ENCODE data around the gene PLLP. TPM values are rescaled to one million over a fixed set of nuclear protein-coding genes. Genes with fewer than 3 reads are reported as not detected.
A peak's percentile ranks its signal among the peaks of the same experiment; 100 is the strongest.

Gene PLLP
- polyA plus RNA-seq, 3 donors from 2014 or later, result 0.21 to 0.57 (median 0.33) TPM

- H3K27me3 Mint-ChIP-seq (ENCODE audit: low read depth in 3 of 3), result peaks cover 1 to 9% (median 4%) of the 10 kb centered on the region in 3 donors
- H3K9me3 Mint-ChIP-seq, result no peaks in the 10 kb centered on the region
- peak overlapping the region; percentile 26 to 90 (median 86) for H3K27ac Mint-ChIP-seq
- peaks cover 4 to 10% (median 7%) of the 10 kb centered on the region in 3 donors for H3K36me3 Mint-ChIP-seq
- peak in 1 of 3 donors; percentile 2 for DNase-seq
- peaks cover 20% of the 10 kb centered on the region in 2 donors for H3K4me1 Mint-ChIP-seq
- peak overlapping the region; percentile 76 to 97 (median 83) for H3K4me3 Mint-ChIP-seq
Observed at GRCh38 chr16:57245472-57246113, 38.9 kb downstream of the PLLP start.

DNA sequence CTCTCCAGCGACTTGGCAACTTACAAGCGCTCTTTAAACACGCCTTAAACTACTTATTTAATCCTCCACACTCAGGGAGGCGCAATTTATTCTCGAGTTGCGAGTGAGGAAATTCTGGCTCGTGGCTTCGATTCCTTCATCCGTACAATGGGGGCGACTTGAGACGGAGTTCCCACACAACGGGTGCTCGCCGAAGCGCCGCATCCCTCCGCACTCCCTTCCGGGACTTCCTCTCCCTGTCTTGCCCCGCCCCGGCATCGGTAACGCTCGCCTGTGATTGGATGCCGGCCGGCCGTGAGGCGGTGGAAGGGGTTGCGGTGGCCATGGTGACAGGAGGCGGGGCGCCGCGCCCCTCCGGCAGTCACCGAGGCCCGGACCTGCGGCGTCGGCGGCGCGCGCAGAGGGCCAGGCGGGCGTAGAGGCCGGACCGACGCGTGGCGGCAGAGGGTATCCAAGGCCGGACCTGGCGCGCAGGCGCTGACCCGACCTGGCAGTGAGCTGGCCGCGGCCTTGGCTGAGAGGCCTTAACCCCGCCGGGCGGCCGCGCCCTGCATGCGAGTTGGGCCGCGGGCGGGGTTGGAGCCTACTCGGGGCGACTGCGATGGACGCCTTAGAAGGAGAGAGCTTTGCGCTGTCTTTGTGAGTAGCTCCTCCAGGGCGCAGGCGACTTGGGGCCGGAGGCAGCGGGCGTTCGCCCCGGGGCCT lies 39.6 kb downstream of the PLLP start, which contains the start of gene ARL2BP:
TSS of gene ARL2BP (plus strand) at position 493 of the 705 bp plus-strand sequence. CDS start at position 602, 109 bp downstream.
- peak; percentile 95 to 97 (median 96) for DNase-seq
- peaks cover 1 to 9% (median 4%) of the 10 kb centered on the region in 3 donors for H3K27me3 Mint-ChIP-seq (ENCODE audit: low read depth in 3 of 3)
- peak within 1 kb of the TSS; percentile 95 to 98 (median 98) for H3K27ac Mint-ChIP-seq
- peak within 1 kb of the TSS; percentile 95 to 98 (median 97) for H3K4me3 Mint-ChIP-seq
- no peaks in the 10 kb centered on the region for H3K9me3 Mint-ChIP-seq
- H3K36me3 Mint-ChIP-seq, result peaks cover 4 to 13% (median 7%) of the 10 kb centered on the region in 3 donors
- peaks cover 20% of the 10 kb centered on the region in 2 donors for H3K4me1 Mint-ChIP-seq

- DNase-seq, result no peak
- Mint-ChIP-seq H3K27ac (peak overlapping the region; percentile 95 to 98 (median 98)), H3K27me3 (ENCODE audit: low read depth in 3 of 3) (peaks cover 1 to 9% (median 4%) of the 10 kb centered on the region in 3 donors), H3K4me3 (peak overlapping the region; percentile 95 to 98 (median 97)), H3K4me1 (peaks cover 20% of the 10 kb centered on the region in 2 donors), H3K36me3 (peaks cover 4 to 9% (median 6%) of the 10 kb centered on the region in 3 donors), H3K9me3 (no peaks in the 10 kb centered on the region)
Observed at GRCh38 chr16:57244463-57244766, 40.1 kb downstream of the PLLP start.

GRCh38 chr16:57242650-57243049 lies 41.8 kb downstream of the PLLP start:
- Mint-ChIP-seq H3K27ac (peak overlapping the region in 4 of 6 donors; percentile 14 to 40 (median 26)), H3K27me3 (ENCODE audit: low read depth in 3 of 3) (peaks cover 1 to 9% (median 4%) of the 10 kb centered on the region in 3 donors), H3K4me3 (peak overlapping the region in 2 of 5 donors; percentile 27 to 32), H3K36me3 (peaks cover 8 to 19% (median 16%) of the 10 kb centered on the region in 3 donors), H3K4me1 (peaks cover 20% of the 10 kb centered on the region in 2 donors), H3K9me3 (no peaks in the 10 kb centered on the region)
- no peak for DNase-seq

- peaks cover 1 to 9% (median 4%) of the 10 kb centered on the region in 3 donors for H3K27me3 Mint-ChIP-seq (ENCODE audit: low read depth in 3 of 3)
- H3K4me1 Mint-ChIP-seq, result peaks cover 14 to 15% of the 10 kb centered on the region in 2 donors
- no peaks in the 10 kb centered on the region for H3K9me3 Mint-ChIP-seq
- H3K27ac Mint-ChIP-seq, result peak overlapping the region in 1 of 6 donors; percentile 20
- DNase-seq, result no peak
- H3K36me3 Mint-ChIP-seq, result peaks cover 14 to 25% (median 24%) of the 10 kb centered on the region in 3 donors
- H3K4me3 Mint-ChIP-seq, result no peak overlapping the region
Observed at GRCh38 chr16:57240851-57241250, 43.6 kb downstream of the PLLP start.

DNA sequence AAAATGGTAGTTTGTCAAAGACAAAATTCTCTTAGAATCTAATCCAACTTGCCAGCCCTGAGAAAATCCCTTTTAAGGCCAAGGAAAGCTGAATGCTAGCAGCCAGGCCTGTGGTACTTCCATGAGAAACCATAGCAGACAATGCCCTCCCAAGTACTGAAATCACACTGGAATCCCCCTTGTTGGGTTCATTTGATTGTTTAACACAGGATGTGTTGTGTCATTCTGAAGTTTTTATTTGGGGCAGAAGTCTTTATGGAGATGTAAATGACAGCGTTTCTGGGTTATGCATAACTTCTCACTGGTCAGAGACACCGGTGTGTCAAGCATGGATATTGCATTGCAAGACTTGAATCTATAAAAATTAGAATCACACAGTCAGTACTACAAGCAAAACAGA lies 45.4 kb downstream of the PLLP start:
- no peak for DNase-seq
- no peak overlapping the region for H3K4me3 Mint-ChIP-seq
- peaks cover 0 to 2% (median 0%) of the 10 kb centered on the region in 3 donors for H3K27me3 Mint-ChIP-seq (ENCODE audit: low read depth in 3 of 3)
- H3K36me3 Mint-ChIP-seq, result peaks cover 23 to 35% (median 28%) of the 10 kb centered on the region in 3 donors
- no peaks in the 10 kb centered on the region for H3K9me3 Mint-ChIP-seq
- H3K27ac Mint-ChIP-seq, result no peak overlapping the region
- peaks cover 2 to 3% of the 10 kb centered on the region in 2 donors for H3K4me1 Mint-ChIP-seq

- Mint-ChIP-seq H3K9me3 (no peaks in the 10 kb centered on the region), H3K4me3 (no peak overlapping the region), H3K27ac (no peak overlapping the region), H3K27me3 (ENCODE audit: low read depth in 3 of 3) (no peaks in the 10 kb centered on the region), H3K4me1 (no peaks in the 10 kb centered on the region), H3K36me3 (peaks cover 27 to 40% (median 32%) of the 10 kb centered on the region in 3 donors)
- DNase-seq, result no peak
Observed at GRCh38 chr16:57238682-57239081, 45.8 kb downstream of the PLLP start.

GRCh38 chr16:57236022-57236350 lies 48.5 kb downstream of the PLLP start:
- no peaks in the 10 kb centered on the region for H3K9me3 Mint-ChIP-seq
- H3K27me3 Mint-ChIP-seq (ENCODE audit: low read depth in 3 of 3), result no peaks in the 10 kb centered on the region
- H3K4me3 Mint-ChIP-seq, result no peak overlapping the region
- no peak for DNase-seq
- H3K4me1 Mint-ChIP-seq, result no peaks in the 10 kb centered on the region
- peak overlapping the region in 1 of 6 donors; percentile 7 for H3K27ac Mint-ChIP-seq
- H3K36me3 Mint-ChIP-seq, result peaks cover 38 to 60% (median 38%) of the 10 kb centered on the region in 3 donors

DNA sequence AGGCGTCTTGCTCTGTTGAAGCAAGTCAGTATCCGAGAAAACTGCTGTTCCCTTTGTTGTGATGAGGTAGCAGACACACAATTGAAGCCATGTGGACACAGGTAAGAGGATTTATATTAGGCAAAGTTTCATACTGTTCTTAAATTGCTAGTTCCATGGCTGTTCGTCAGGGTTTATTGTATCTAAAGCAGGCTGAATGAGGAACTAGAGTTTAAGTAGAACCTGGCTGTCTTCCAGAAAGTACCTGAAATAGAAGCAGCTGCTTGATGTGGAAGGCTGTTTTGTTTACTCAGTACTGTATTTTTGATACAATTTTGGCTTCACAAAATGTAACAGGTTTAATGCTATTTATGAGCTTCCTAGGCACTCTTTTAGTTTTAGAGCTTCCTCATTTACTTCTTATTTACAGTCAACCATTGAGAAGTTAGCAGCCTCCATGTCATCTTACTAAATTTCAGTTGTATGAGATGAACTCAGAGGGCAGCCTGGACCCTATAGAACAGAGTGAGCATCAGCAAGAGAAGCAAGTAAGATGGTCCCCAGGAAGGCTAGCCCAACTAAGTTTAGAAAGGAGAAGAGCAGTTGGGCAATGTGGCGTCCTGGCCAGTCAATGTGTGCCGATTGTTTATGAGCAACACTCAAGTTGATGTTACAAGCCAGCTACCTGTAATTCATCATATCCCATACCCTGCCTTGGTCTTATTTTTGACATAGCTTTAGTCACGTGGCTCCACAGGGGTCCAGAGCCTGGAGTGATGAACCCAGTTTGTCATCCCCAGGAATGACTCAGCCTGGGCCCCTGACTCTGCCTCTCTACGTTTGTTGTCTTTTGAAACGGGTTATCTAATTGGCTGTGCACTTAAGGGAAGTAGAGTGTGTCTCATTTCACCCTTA lies 49.1 kb downstream of the PLLP start:
- H3K27ac Mint-ChIP-seq, result peak overlapping the region in 1 of 6 donors; percentile 40
- DNase-seq, result no peak
- no peaks in the 10 kb centered on the region for H3K9me3 Mint-ChIP-seq
- no peak overlapping the region for H3K4me3 Mint-ChIP-seq
- H3K4me1 Mint-ChIP-seq, result no peaks in the 10 kb centered on the region
- no peaks in the 10 kb centered on the region for H3K27me3 Mint-ChIP-seq (ENCODE audit: low read depth in 3 of 3)
- H3K36me3 Mint-ChIP-seq, result peaks cover 39 to 66% (median 41%) of the 10 kb centered on the region in 3 donors

DNA sequence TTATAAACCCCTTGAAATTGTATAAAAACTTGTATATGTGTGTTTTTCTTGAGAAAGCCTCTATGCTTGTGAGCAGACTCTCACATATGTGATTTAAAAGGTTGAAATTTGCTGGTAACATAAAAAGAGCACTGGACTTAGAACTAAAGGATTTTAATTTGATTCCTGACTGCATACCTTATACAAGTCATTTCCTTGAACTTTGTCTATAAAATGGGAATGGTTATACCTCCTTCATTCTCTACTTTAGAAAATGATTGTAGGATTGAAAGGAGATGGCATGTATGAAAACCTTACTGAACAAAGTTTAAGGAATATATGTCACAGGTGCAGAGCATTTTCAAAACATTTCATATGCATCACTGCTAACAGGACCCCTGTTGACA lies 49.8 kb downstream of the PLLP start:
- Mint-ChIP-seq H3K27ac (no peak overlapping the region), H3K27me3 (ENCODE audit: low read depth in 3 of 3) (no peaks in the 10 kb centered on the region), H3K4me3 (no peak overlapping the region), H3K9me3 (no peaks in the 10 kb centered on the region), H3K4me1 (no peaks in the 10 kb centered on the region), H3K36me3 (peaks cover 39 to 66% (median 43%) of the 10 kb centered on the region in 3 donors)
- DNase-seq, result no peak

DNA sequence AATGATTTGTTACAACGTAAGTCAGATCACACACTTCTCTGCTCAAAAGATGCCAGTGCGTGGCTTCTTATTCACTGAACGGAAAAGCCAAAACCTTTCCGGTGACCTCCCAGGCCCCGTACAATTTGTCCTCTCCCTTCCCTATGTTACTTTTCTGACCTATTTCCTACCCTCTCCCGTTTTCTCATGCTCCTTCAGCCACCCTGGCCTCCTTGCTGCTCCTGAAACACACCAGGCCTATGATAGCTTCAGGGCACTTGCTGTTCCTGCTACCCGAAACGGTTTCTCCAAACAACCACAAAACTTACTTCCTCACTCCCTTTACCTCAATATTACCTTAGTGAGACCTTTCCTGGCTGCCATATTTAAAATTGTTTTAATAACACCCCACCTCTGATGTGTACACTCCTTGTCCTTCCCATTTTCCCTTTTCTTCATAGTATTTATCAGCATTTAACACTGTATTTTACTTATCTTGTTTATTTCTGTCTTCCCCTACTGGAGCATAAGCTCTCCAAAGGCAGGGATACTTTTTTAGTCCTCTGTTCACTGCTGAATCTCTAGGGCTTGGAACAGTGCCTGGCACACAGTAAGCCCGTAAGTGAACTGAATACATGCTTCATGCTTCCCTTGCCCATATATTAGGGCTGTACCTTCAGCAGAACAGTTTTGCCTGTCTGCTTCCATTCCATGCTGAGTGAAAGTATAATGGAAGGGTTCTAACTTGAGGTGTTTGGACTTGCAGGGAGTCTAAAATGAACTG lies 50.3 kb downstream of the PLLP start:
- H3K4me3 Mint-ChIP-seq, result no peak overlapping the region
- no peaks in the 10 kb centered on the region for H3K9me3 Mint-ChIP-seq
- peaks cover 37 to 64% (median 43%) of the 10 kb centered on the region in 3 donors for H3K36me3 Mint-ChIP-seq
- no peaks in the 10 kb centered on the region for H3K27me3 Mint-ChIP-seq (ENCODE audit: low read depth in 3 of 3)
- peak overlapping the region in 1 of 6 donors; percentile 9 for H3K27ac Mint-ChIP-seq
- H3K4me1 Mint-ChIP-seq, result no peaks in the 10 kb centered on the region
- DNase-seq, result no peak

DNA sequence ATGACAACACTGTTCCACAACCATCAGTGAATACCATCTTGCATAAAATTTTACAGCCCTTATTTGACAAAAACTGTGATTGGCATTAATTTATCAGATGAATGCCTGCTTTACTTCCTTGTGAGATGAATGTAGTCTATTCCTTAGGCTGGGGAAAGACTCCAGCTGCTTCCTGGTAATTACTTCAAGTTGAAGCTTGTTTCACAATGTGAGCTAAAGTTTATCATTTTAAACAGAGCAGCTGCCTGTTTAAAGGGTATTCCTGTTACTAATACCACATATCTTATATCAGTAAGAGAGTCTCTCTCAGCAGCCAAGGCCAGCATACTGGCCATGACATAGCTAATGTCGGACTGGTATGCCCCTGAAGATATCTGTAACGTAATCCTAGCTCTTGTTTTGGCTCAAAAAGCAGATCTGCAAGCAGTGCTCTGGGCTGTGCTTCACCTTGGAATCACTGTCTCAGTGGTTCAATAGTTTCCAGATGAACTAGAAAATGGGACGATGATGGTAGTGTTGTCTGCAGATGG lies 52.6 kb downstream of the PLLP start:
- Mint-ChIP-seq H3K4me3 (no peak overlapping the region), H3K9me3 (no peaks in the 10 kb centered on the region), H3K4me1 (no peaks in the 10 kb centered on the region), H3K27ac (no peak overlapping the region), H3K27me3 (ENCODE audit: low read depth in 3 of 3) (no peaks in the 10 kb centered on the region), H3K36me3 (peaks cover 24 to 59% (median 44%) of the 10 kb centered on the region in 3 donors)
- no peak for DNase-seq

GRCh38 chr16:57229079-57229478 lies 55.4 kb downstream of the PLLP start:
- Mint-ChIP-seq H3K27me3 (ENCODE audit: low read depth in 3 of 3) (no peaks in the 10 kb centered on the region), H3K4me3 (no peak overlapping the region), H3K9me3 (no peaks in the 10 kb centered on the region), H3K27ac (no peak overlapping the region), H3K4me1 (no peaks in the 10 kb centered on the region), H3K36me3 (peaks cover 18 to 51% (median 36%) of the 10 kb centered on the region in 3 donors)
- DNase-seq, result no peak
